Kidney (tissue), 14 donors: ENCODE measurements around the gene TMEM38A. TPM values are rescaled to one million over a fixed set of nuclear protein-coding genes. Genes with fewer than 3 reads are reported as not detected.

Experiments
- DNase-seq, 5 donors: peaks; one replicate each; pipeline ENCODE4 v3.0.0-alpha.2; 2013 to 2020
- FAIRE-seq: peaks from 2 replicates; lab custom pipeline; 2012; peaks lifted over from hg19 to GRCh38; lab: Jason Lieb, UNC
- H3K27ac ChIP-seq, 2 donors: one replicate each; pipeline ENCODE4 v1.7.0; 2013; ENCODE audit warnings: low read depth in 2 of 2, low read length in 2 of 2, inconsistent platforms in 1 of 2
- H3K27me3 ChIP-seq: one replicate; pipeline ENCODE4 v1.7.1; 2013; ENCODE audit warnings: low read length, inconsistent platforms; ENCODE audit not compliant: control insufficient read depth, insufficient read depth
- H3K36me3 ChIP-seq, 3 donors: one replicate each; pipeline versions ENCODE4 v1.7.0 to v1.7.1; 2013; ENCODE audit warnings: low read length in 3 of 3, control low read depth in 1 of 3, inconsistent platforms in 1 of 3; ENCODE audit not compliant: insufficient read depth in 3 of 3, control insufficient read depth in 2 of 3
- H3K4me1 ChIP-seq, 3 donors: one replicate each; pipeline versions ENCODE4 v1.7.0 to v1.7.1; 2013; ENCODE audit warnings: low read length in 3 of 3, inconsistent platforms in 1 of 3, low read depth in 1 of 3; ENCODE audit not compliant: control insufficient read depth in 2 of 3, insufficient read depth in 2 of 3
- H3K4me3 ChIP-seq, 3 donors: one replicate each; pipeline versions ENCODE4 v1.7.0 to v1.8.1; 2013; ENCODE audit warnings: low read length in 3 of 3, control low read depth in 1 of 3, inconsistent platforms in 1 of 3
- H3K9ac ChIP-seq, 3 donors: one replicate each; pipeline versions ENCODE4 v1.7.0 to v1.7.1; 2013; ENCODE audit warnings: low read length in 3 of 3, control low read depth in 1 of 3, inconsistent platforms in 1 of 3
- H3K9me3 ChIP-seq, 3 donors: one replicate each; pipeline versions ENCODE4 v1.7.0 to v1.7.1; 2013; ENCODE audit warnings: low read length in 3 of 3, control low read depth in 1 of 3, inconsistent platforms in 1 of 3; ENCODE audit not compliant: control insufficient read depth in 2 of 3, insufficient read depth in 1 of 3
- CTCF ChIP-seq: IDR thresholded peaks from 3 replicates; pipeline ENCODE4 v1.5.1; 2012; ENCODE audit warnings: mild to moderate bottlenecking, moderate library complexity, borderline replicate concordance; ENCODE audit not compliant: insufficient read depth; ENCODE audit errors: extremely low read depth
- intact Hi-C: fragments of 100-400 bp; cut with DNase I; formaldehyde crosslinking; loops from one replicate; pipeline ENCODE4 v1.11.1; 2022
- polyA plus RNA-seq: library from polyadenylated mRNA; stranded (reverse); fragments of 350-450 nt; fragmentation: Illumina TruSeq; extraction: RNeasy Lipid Tissue Mini Kit (QIAGEN cat#74804); gene quantifications from one replicate; pipeline ENCODE4 v1.2.3, GENCODE V29; 2014; ENCODE audit warnings: low read depth, low replicate concordance; ENCODE audit not compliant: insufficient read depth
- total RNA-seq: library from RNA; stranded (reverse); fragmentation: NEBNext Ultra II Directional; extraction: Animal tissue kit (Norgen Biotek cat#: 25700); gene quantifications from one replicate; pipeline ENCODE4 v1.2.1, GENCODE V29; 2021
- donor health status: control.
- donor health status: control.
- donor health status: control.
- donor health status: control.
- donor health status: control.
- donor health status: DM: yes; HTN: yes; CAD: no.
- donor health status: Normal renal cell carcinoma (clear cell type).

The TMEM38A gene
- total and polyA plus RNA-seq, 2 donors from 2014 or later, result 5.8 to 10.7 TPM

- DNase-seq (no peak), FAIRE-seq (no peak)
- no peak overlapping the region for H3K9ac ChIP-seq
- intact Hi-C loops, result no loop called here
- no peak overlapping the region for H3K27ac ChIP-seq
- H3K36me3 ChIP-seq, result peaks cover 0 to 16% (median 0%) of the 10 kb centered on the region in 3 donors
- no peak overlapping the region for H3K4me3 ChIP-seq
- no peaks in the 10 kb centered on the region for H3K9me3 ChIP-seq
- no peaks in the 10 kb centered on the region for H3K27me3 ChIP-seq
- peaks cover 0 to 15% (median 14%) of the 10 kb centered on the region in 3 donors for H3K4me1 ChIP-seq
- no peak for TF ChIP-seq CTCF
These were observed 37.9 kb upstream of the TMEM38A start for GRCh38 chr19:16623066-16623465.

DNA sequence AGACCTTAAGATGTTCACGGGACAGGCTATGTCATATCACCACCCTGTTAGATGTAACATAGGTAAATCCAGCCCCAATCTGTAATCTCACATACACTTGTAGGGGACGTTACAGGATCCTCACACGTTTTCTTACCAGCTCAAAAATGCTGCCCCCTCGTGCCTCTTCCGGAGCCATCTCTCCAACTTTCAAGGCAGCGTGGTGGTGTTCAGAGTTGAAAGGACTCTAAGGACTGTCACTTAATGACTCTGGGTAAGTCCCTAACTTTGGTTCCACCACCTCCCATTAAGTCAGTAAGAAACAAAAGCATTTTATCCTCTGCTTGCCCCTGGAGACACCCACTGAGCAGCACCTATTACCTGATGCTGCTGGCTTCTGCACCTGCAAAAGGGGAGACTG, 37.4 kb upstream of the TMEM38A start:
- DNase-seq, result no peak
- Histone ChIP-seq H3K4me1 (peaks cover 0 to 15% (median 14%) of the 10 kb centered on the region in 3 donors), H3K9me3 (no peaks in the 10 kb centered on the region), H3K27ac (no peak overlapping the region), H3K27me3 (no peaks in the 10 kb centered on the region), H3K36me3 (peaks cover 0 to 16% (median 0%) of the 10 kb centered on the region in 3 donors), H3K4me3 (no peak overlapping the region), H3K9ac (no peak overlapping the region)
- FAIRE-seq, result no peak
- intact Hi-C loops, result no loop called here
- no peak for TF ChIP-seq CTCF

DNA sequence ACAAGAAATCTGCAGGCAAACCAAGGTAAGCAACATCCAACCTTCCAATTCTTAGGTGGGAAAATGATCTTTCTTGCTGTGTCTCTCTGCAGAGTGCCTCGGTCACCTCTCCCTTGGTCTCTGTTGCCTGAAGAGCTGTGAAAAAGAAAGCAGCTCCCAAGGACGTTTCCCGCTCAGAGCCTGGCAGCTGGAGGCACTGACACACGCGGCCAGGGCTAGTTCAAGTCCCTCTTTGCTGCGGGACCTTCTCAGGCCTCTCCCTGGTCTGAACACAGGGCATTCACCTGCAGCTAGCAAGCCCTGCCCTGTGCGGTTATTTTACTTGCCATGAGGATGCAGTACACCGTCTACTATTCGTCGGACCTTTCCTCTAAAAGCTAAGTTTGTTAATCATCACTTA, 36.7 kb upstream of the TMEM38A start:
- no peaks in the 10 kb centered on the region for H3K9me3 ChIP-seq
- intact Hi-C loops, result no loop called here
- no peak overlapping the region for H3K27ac ChIP-seq
- H3K4me1 ChIP-seq, result peaks cover 0 to 15% (median 14%) of the 10 kb centered on the region in 3 donors
- no peak for TF ChIP-seq CTCF
- H3K4me3 ChIP-seq, result no peak overlapping the region
- FAIRE-seq (no peak), DNase-seq (no peak)
- peaks cover 0 to 16% (median 0%) of the 10 kb centered on the region in 3 donors for H3K36me3 ChIP-seq
- no peaks in the 10 kb centered on the region for H3K27me3 ChIP-seq
- no peak overlapping the region for H3K9ac ChIP-seq
